ENCODE data around the gene MED22. TPM values are rescaled to one million over a fixed set of nuclear protein-coding genes. Genes with fewer than 3 reads are reported as not detected.

The MED22 gene
- total RNA-seq, 2 experiments from 2014 or later: 42.5 to 43.3 TPM

DNA sequence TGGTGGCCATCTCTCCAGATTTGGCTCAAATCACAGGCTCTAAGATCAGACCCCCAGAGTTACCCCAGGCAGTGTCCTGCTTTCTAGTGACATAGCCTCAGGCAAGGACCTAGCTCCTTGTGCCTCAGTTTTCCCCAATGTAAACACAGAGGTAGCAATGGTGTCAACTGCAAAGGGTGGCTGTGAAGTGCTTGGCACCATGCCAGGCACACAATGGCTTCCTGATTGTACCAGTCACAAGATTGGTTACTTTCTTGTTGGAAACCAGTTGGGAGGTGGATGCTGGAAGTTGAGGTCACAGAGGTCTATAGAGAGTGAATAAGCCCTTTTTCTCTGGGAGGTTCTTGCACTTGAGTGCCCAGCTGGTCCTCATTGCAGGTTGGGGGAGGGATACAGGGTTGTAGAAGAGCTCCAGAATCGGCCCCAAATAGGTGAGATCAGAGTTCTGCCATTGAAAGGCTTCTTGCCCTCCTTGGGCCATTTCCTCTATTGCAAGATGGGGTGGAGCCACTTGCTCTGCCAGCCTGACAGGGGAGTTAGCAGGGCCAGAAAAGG is 30.6 kb upstream of the MED22 start:
- POLR2A ChIA-PET: interaction anchor here (0.5 kb wide), 1 partner anchor 315 kb away, joined by 3 read pairs; no protein-coding TSS in a partner anchor
- CTCF ChIA-PET: interaction anchor here (1.0 kb wide), 1 partner anchor 100 kb away, joined by 3 read pairs; the partner anchor contains the start of gene SLC2A6

DNA sequence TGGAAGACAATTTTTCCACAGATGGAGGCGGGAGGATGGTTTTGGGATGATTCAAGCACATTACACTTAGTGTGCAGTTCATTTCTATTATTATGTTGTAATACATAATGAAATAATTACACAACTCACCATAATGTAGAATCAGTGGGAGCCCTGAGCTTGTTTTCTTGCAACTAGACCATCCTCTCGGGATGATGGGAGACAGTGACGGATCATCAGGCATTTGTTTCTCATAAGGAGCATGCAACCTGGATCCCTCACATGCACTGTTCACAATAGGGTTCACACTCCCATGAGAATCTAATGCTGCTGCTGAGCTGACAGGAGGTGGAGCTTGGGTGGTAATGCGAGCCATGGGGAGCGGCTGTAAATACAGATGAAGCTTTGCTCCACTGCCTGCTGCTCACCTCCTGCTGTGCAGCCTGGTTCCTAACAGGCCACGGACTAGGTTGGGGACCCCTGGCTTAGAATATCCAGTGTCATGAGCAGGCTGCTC is 29.8 kb upstream of the MED22 start:
- CTCF ChIA-PET: no interaction called here
- POLR2A ChIA-PET: no interaction called here

DNA sequence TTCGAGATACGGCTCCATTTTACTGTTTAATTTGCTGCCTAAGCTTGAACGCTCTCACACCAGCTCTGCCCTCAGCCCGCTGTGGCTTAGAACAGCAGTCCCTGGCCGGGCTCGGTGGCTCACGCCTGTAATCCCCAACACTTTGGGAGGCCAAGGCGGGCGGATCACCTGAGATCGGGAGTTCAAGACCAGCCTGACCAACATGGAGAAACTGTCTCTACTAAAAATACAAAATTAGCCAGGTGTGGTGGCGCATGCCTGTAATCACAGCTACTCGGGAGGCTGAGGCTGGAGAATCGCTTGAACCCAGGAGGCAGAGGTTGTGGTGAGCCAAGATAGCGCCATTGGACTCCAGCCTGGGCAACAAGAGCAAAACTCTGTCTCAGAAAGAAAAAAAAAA is 29.3 kb upstream of the MED22 start:
- ChIA-PET CTCF (interaction anchor here (0.8 to 1.1 kb wide), 3 partner anchors 27 to 191 kb away, joined by 3 read pairs; no protein-coding TSS in a partner anchor), POLR2A (interaction anchor here (1.3 to 10.0 kb wide), 2 partner anchors 23 to 28 kb away, joined by 5 to 172 read pairs; partner anchors contain the start of genes MED22 and RPL7A)

DNA sequence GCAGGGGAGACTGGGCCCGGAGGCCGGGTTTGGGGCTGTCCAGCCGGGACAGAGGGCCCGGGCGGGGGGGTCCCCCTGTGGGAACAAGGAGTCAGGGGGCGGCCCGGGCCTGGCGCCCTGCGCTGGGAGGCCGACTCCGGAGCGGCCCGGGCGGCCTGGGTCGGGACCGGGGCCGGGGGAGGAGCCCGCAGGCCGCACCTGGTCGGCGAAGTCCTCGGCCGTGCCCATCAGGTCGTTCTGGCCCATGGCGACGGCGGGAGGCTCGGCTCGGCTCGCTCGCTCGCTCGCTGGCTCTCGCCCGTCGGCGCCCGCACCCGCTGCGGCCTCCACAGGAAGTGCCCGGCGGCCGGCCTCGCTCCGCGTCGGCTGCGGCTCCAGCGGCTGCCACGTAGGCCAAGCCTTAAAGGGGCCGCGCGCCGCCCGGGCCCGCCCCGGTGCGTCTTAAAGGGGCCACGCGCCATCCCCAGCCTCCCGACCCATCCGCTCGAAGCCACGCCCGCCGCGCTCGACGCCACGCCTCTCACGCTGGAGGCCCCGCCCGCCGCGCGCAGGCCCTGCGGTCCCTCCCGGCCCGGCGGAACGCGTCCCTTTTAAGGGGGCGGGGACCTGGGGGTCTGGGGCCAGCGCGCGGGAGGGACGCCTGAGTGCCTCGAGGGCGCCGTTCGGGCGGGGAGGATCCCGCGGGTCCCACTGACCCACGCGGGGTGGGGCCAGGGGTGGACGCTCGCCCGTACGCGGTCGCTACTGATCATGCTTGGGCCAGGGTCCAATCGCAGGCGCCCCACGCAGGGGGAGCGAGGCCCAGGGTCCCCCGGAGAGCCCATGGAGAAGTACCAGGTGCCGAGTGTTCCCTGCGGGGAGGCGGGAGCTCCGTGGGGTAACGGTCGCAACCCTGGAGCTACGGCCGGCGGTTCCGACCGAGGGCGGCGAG is 28.1 kb upstream of the MED22 start, which contains the start of the genes STKLD1 and SURF4:
Gene STKLD1, plus strand, starts transcription at position 643 of the 931 bp plus-strand sequence. Its CDS starts 108 bp downstream, at position 751.
Gene SURF4, minus strand, starts transcription at position 337 of the 931 bp plus-strand sequence. Its CDS starts 91 bp downstream, at position 246.
- POLR2A ChIA-PET: interaction anchor here (1.1 to 10.0 kb wide), 5 partner anchors 16 to 250 kb away, joined by 4 to 172 read pairs (median 7); partner anchors contain the start of genes ADAMTS13, MED22 and RPL7A
- CTCF ChIA-PET: interaction anchor here (0.8 to 2.2 kb wide), 6 partner anchors 18 to 190 kb away, joined by 3 to 10 read pairs (median 5); no protein-coding TSS in a partner anchor

DNA sequence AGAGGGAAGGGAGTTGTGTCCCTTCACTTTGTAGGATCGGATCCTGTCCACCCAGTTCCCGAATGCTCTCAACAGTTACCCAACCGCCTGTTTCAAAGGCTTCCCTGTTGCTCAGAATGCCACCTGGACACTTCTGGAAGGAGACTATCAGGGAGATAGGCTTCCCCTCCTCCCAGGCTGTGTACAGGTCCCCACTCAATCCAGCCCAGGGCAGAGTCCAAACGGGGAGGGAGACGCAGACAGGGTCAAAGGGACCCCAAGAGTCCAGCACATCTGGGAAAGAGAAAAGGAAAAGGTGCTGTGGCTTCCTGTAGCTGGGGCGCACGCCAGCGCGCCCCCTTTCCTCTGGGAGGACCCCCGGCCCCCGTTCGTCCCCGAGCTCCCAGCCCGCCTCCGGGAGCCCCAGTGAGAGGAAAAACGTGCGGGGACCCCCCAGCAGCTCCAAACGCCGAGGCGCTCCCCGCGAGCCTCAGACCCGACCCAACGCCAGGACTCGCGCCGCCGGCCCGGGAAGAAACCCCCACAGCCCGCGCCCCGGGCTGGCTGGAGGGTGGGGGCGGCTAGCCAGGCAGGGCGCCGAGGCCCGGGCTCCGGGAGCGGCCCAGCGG is 27.3 kb upstream of the MED22 start:
- POLR2A ChIA-PET: interaction anchor here (0.8 to 10.0 kb wide), 6 partner anchors 15 to 250 kb away, joined by 4 to 172 read pairs (median 9); partner anchors contain the start of genes ADAMTS13, MED22, RPL7A and SURF1
- CTCF ChIA-PET: interaction anchor here (0.6 to 2.2 kb wide), 7 partner anchors 18 to 227 kb away, joined by 3 to 10 read pairs (median 4); no protein-coding TSS in a partner anchor

DNA sequence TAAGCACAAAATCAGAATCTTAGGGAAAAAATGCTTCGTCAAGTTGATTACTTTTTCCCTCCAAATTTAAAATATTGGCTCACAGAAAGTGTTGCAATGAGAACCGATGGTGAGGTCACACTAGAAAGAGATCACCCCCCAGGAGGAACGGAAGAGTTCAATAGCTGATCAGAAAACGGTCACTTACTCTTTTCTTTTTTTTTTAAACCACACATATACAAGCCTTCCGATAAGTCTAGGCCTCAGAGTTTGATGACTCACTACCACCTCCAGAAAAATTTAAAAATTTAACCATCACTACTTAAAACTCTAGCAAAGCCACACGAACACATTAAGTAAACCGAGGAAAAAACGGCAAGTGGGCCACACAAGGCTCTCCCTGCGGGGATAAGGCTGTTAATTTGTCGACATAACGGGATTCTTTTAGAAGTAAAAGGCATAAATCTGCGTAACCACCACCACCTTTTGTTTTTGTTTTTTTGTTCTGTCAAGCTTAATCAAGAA is 26.7 kb upstream of the MED22 start:
- ChIA-PET POLR2A (interaction anchor here (0.6 to 10.0 kb wide), 7 partner anchors 14 to 249 kb away, joined by 3 to 172 read pairs (median 7); partner anchors contain the start of genes ADAMTS13, MED22, RPL7A and SURF1), CTCF (interaction anchor here (0.6 to 2.2 kb wide), 7 partner anchors 17 to 226 kb away, joined by 3 to 10 read pairs (median 4); no protein-coding TSS in a partner anchor)

DNA sequence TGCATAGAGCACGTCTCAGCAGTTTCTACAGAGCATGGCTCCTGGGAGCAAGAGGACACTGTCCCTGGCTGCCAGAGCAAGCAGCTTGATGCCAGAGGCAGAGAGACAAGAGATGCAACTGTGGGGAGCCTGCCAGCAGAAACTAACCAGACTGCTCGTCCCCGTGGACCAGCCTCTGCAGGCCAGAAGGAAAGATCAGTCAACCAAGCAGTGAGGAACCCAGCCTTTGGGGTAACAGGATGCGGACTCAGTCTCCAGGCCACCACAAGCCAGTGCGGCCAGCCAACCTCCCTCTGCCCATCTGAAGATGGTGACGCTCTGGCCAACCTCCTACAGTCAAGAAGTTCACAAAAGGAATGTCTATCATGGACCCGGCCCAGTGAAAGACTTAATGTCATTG is 24.2 kb upstream of the MED22 start:
- ChIA-PET POLR2A (interaction anchor here (0.7 to 10.0 kb wide), 5 partner anchors 9 to 45 kb away, joined by 3 to 172 read pairs (median 5); partner anchors contain the start of genes MED22, RPL7A, SURF1 and SURF2), CTCF (interaction anchor here (1.1 to 4.0 kb wide), 5 partner anchors 10 to 115 kb away, joined by 3 to 41 read pairs (median 5); partner anchors contain the start of genes MED22, RPL7A, SURF1 and SURF2)

DNA sequence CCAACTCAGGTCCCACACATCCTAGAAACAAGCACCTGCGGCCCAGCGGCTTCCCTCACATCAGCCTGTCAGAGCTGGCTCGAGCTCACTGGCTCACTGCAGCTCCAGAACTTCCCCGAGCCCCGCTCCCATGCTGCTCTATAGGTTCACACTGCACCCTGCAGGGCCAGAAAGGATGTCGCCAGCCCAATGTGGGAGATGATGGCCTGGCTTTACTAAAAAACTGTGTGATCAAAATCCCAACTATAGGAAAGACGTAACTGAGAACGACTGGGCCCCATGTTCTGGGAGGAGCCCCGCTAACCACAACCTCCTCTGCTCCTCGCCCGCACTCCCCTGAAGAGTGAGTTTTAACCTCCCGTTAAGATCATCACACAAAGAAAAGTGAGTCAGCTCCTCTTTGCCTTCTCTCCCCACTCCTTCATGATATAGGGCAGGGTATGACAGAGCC is 23.4 kb upstream of the MED22 start:
- POLR2A ChIA-PET: interaction anchor here (1.1 to 10.0 kb wide), 5 partner anchors 8 to 88 kb away, joined by 4 to 172 read pairs (median 5); partner anchors contain the start of genes CACFD1, MED22, RPL7A and SURF1
- CTCF ChIA-PET: interaction anchor here (0.8 to 4.0 kb wide), 9 partner anchors 9 to 115 kb away, joined by 3 to 41 read pairs (median 5); partner anchors contain the start of genes MED22, RPL7A, SURF1 and SURF2

DNA sequence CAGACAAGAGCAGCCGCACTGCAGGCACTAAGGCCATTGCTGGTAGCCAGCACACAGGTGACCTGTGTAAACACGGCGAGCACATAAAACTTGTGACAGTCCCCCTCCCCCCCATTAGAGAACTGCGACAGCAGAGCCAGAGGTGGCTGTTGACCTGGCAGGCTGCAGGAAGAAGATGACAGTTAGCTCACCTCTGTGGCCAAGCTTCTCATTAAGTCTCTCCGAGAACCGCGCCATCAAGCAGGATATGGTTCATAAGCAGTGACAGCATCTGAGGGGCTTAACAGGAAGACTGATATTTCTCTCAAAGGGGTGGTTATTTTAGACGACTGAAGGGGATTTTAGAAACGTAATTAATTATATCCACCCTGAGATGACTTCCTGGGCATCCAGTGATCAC is 22.8 kb upstream of the MED22 start:
- ChIA-PET POLR2A (interaction anchor here (1.1 to 10.0 kb wide), 4 partner anchors 14 to 89 kb away, joined by 4 to 172 read pairs (median 48); partner anchors contain the start of genes CACFD1, MED22, RPL7A and SURF1), CTCF (interaction anchor here (0.8 to 4.0 kb wide), 8 partner anchors 8 to 35 kb away, joined by 3 to 41 read pairs (median 5); partner anchors contain the start of genes MED22, RPL7A, SURF1 and SURF2)

DNA sequence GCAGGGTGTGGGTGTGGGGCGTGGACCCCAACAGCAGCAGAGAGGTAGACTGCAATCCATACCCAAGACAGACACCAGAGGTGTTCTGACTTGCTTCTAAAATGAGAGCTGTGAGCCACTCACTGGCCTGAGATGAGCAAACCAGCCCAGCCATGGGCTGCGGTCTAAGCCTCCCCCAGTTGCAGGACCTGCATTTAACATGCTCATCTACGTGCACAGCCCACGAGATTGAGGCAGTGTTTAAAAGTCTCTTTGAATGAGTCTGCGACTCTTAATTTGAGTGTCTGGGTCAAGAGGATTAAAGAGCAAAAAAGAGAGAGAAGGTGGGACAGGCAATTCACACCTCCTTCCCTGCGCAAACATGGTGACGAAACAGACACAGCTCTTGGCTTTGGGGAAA is 22.0 kb upstream of the MED22 start:
- POLR2A ChIA-PET: interaction anchor here (1.7 to 10.0 kb wide), 3 partner anchors 13 to 90 kb away, joined by 4 to 172 read pairs (median 93); partner anchors contain the start of genes CACFD1, MED22, RPL7A and SURF1

DNA sequence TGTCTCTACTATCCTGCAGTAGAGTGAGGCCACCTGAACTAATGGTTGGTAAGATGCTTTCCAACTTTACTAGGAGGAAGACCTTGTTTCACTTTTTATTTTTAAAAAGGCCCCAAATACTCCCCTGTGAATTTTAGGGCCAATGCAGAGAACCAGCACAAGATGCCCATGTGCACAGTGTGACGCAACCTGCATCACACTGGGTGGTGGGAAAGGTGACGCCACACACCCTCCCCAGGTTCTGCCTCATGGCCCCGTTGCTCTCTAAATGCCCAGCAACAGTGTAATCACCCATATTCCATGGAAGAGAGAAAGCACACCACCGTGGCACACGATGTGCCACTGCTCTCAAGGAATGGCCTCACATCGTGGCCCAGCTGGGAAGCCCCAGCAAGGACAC is 21.5 kb upstream of the MED22 start:
- CTCF ChIA-PET: interaction anchor here (1.2 to 4.0 kb wide), 6 partner anchors 10 to 31 kb away, joined by 3 to 41 read pairs (median 12); partner anchors contain the start of genes MED22, RPL7A, SURF1 and SURF2

More for the DNA sequence above, 22.0 kb upstream of the MED22 start:
- CTCF ChIA-PET: interaction anchor here (1.2 to 4.0 kb wide), 6 partner anchors 10 to 30 kb away, joined by 3 to 41 read pairs (median 12); partner anchors contain the start of genes MED22, RPL7A, SURF1 and SURF2

DNA sequence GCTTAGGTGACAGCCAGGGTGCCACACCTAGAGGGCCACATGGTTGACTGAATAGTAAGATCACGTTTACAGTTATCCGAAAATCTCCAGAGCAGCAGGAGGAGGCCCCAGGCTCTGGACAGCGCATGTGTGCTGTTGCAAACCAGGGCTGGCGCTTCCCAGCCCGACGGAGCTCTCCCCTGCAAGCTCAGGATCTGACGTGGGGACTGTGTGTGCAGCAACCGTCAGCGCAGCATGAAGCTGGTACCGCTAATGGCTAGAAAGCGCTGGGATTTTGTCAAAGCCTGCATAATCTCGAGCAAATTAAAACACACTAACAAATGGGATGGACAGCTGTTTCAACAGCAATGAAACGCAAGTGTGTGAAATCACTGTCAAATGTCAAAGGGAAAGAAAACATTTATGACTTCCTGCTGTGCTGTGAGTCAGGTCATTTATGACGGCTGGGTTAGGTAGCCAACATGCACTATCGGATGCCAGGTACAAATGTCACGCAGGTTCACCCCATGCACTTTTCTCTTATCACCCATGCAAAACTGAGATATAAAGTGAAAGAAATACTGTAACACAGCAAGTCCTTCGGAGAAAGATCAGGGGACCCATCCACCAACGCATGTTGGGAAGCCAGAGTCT is 20.4 kb upstream of the MED22 start:
- POLR2A ChIA-PET: interaction anchor here (5.2 to 10.0 kb wide), 2 partner anchors 11 to 19 kb away, joined by 93 to 172 read pairs; partner anchors contain the start of genes MED22, RPL7A, SURF1 and SURF2
- CTCF ChIA-PET: no interaction called here

More for the DNA sequence above, 21.5 kb upstream of the MED22 start:
- POLR2A ChIA-PET: interaction anchor here (1.7 to 10.0 kb wide), 3 partner anchors 12 to 90 kb away, joined by 4 to 172 read pairs (median 93); partner anchors contain the start of genes CACFD1, MED22, RPL7A and SURF1

DNA sequence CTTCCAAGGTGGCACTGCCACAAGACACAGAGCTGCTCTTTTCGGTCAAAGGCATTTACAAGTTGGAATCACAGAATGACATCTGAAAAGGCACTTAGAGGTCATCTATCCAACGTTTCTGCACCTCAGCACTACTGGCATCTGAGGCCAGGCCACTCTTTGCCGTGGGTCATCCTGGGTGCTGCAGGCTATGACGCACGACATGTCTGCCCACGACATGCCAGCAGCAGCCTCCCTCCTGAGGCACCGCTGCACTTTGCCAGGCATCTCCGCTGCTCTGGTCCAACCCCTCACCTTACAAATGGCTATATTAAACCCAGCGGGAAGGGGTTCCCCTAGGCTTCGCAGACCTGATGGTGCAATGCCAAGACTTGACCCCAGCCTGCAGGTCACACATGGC is 19.8 kb upstream of the MED22 start:
- CTCF ChIA-PET: interaction anchor here (1.6 kb wide), 1 partner anchor 29 kb away, joined by 3 read pairs; no protein-coding TSS in a partner anchor

DNA sequence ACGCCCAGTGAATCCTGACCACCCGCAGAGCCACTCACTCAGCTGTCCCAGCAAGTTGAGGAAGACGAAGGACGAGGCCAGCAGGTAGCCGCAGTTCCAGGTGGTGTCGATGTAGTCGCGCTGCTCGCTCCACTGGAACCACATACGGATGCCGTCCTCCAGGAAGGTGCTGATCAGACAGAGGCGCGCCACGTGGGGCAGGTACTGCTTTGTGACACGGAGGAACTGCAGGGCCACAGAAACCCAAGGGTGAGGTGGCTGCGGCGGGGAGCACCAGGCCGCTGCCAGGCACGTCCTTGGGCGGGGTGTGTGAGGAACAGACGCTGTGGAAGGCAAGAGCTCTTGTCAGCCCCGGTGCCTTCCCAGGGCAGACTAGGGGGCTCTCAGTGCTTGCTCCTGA is 19.3 kb upstream of the MED22 start:
- CTCF ChIA-PET: interaction anchor here (1.6 kb wide), 1 partner anchor 28 kb away, joined by 3 read pairs; no protein-coding TSS in a partner anchor
- POLR2A ChIA-PET: interaction anchor here (0.7 to 2.6 kb wide), 2 partner anchors 11 to 16 kb away, joined by 4 to 12 read pairs; partner anchors contain the start of gene SURF1

More for the DNA sequence above, 19.8 kb upstream of the MED22 start:
- POLR2A ChIA-PET: interaction anchor here (0.7 to 10.0 kb wide), 3 partner anchors 11 to 19 kb away, joined by 4 to 172 read pairs (median 93); partner anchors contain the start of genes MED22, RPL7A, SURF1 and SURF2

DNA sequence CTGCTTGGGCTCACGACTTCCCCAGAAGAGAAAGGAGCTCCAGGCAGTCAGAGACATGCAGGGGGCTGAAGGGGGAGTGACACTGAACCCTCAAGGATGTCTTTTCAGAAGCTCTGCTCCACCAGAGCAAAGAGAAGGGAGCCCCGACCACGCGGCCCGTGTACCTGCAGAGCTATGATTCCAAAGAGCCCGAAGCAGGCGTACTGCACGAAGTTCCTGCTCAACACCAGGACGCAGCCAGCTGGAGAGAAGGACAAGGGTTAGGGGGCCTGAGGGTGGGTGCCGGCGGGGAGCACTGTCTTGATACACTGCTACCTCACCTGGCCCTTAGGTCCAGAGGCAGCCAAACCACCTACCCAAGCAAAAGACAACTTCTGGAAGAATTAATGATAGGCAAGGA is 18.5 kb upstream of the MED22 start:
- CTCF ChIA-PET: interaction anchor here (1.3 to 1.7 kb wide), 4 partner anchors 10 to 39 kb away, joined by 3 to 7 read pairs (median 4); partner anchors contain the start of genes SURF1 and SURF2
- POLR2A ChIA-PET: interaction anchor here (0.9 to 2.6 kb wide), 4 partner anchors 9 to 23 kb away, joined by 3 to 12 read pairs (median 6); partner anchors contain the start of genes MED22 and RPL7A

All from activated CD8-positive, alpha-beta memory T cell treated with anti-CD3 and anti-CD28 coated beads for 36 hours (primary cell).